ENCODE results near the gene PTER.

DNA sequence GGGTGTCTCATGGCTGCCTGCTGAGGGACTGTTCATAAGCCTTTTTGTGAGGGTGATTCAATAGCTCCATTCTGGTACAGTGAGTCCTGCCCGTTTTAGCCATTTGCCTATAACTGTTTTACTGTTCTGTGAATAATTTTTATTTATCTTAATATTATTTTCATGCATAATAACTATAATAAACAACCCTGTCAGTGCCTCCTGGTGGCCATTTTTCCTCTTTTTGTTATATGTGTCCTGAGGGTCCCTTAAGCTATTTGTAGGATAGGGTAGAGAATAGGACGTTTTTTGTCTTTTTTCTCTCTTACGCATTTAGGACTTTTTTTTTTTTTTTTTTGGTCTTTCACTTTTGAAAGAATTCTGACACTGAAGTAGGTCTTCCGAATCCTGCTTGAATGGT, 82.0 kb downstream of the PTER start:
- TF ChIP-seq, protein P1, sequence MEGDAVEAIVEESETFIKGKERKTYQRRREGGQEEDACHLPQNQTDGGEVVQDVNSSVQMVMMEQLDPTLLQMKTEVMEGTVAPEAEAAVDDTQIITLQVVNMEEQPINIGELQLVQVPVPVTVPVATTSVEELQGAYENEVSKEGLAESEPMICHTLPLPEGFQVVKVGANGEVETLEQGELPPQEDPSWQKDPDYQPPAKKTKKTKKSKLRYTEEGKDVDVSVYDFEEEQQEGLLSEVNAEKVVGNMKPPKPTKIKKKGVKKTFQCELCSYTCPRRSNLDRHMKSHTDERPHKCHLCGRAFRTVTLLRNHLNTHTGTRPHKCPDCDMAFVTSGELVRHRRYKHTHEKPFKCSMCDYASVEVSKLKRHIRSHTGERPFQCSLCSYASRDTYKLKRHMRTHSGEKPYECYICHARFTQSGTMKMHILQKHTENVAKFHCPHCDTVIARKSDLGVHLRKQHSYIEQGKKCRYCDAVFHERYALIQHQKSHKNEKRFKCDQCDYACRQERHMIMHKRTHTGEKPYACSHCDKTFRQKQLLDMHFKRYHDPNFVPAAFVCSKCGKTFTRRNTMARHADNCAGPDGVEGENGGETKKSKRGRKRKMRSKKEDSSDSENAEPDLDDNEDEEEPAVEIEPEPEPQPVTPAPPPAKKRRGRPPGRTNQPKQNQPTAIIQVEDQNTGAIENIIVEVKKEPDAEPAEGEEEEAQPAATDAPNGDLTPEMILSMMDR (IDR thresholded peaks at IDR 0.05; ENCODE audit: low read depth, low read length) = peak; percentile 4
- TF ChIP-seq POLR2A (IDR thresholded peaks at IDR 0.05; ENCODE audit: extremely low read depth, insufficient read length) = no peak

Data from NB4 (cell line).